Measurements from ENCODE around the gene CHAT.

The CHAT gene

GRCh38 chr10:49707585-49707984 is 93.7 kb downstream of the CHAT start:
- H3K4me1 ChIP-seq (ENCODE audit: low read length) = no peaks in the 10 kb centered on the region
- H3K9ac ChIP-seq (ENCODE audit: low read length) = no peak overlapping the region

GRCh38 chr10:49709934-49710333 is 96.1 kb downstream of the CHAT start:
- H3K27ac ChIP-seq (ENCODE audit: low read length) = no peak overlapping the region
- H3K36me3 ChIP-seq (replicated peaks; ENCODE audit: low read depth, low read length) = no peaks in the 10 kb centered on the region
- no peaks in the 10 kb centered on the region for H3K4me1 ChIP-seq (ENCODE audit: low read length)
- no peaks in the 10 kb centered on the region for H4K20me1 ChIP-seq (ENCODE audit: insufficient read depth, low read length)
- no peak overlapping the region for H2AFZ ChIP-seq (ENCODE audit: low read depth, low read length)
- H3K27me3 ChIP-seq (ENCODE audit: low read depth, low read length) = peaks cover 5% of the 10 kb centered on the region; the same call in 1 of the 2 replicates
- H3K79me2 ChIP-seq (ENCODE audit: low read length) = no peaks in the 10 kb centered on the region
- TF ChIP-seq CTCF (IDR thresholded peaks at IDR 0.05; ENCODE audit: low read depth, low read length) (no peak), EZH2phosphoT487 (IDR thresholded peaks at IDR 0.05; ENCODE audit: low read depth) (no peak)
- no peaks in the 10 kb centered on the region for H3K9me3 ChIP-seq (ENCODE audit: insufficient read depth, low read length)
- H3K4me2 ChIP-seq (ENCODE audit: low read length) = no peak overlapping the region
- no peak overlapping the region for H3K4me3 ChIP-seq (ENCODE audit: low read length)
- H3K9ac ChIP-seq (ENCODE audit: low read length) = no peak overlapping the region

More at GRCh38 chr10:49707585-49707984, 93.7 kb downstream of the CHAT start:
- Histone ChIP-seq H4K20me1 (ENCODE audit: insufficient read depth, low read length) (no peaks in the 10 kb centered on the region), H3K27me3 (ENCODE audit: low read depth, low read length) (peaks cover 5% of the 10 kb centered on the region; the same call in 1 of the 2 replicates), H3K27ac (ENCODE audit: low read length) (no peak overlapping the region), H3K4me2 (ENCODE audit: low read length) (no peak overlapping the region), H3K36me3 (replicated peaks; ENCODE audit: low read depth, low read length) (no peaks in the 10 kb centered on the region), H2AFZ (ENCODE audit: low read depth, low read length) (no peak overlapping the region), H3K9me3 (ENCODE audit: insufficient read depth, low read length) (no peaks in the 10 kb centered on the region), H3K4me3 (ENCODE audit: low read length) (no peak overlapping the region), H3K79me2 (ENCODE audit: low read length) (no peaks in the 10 kb centered on the region)
- no peak for TF ChIP-seq EZH2phosphoT487 (IDR thresholded peaks at IDR 0.05; ENCODE audit: low read depth)
- no peak for TF ChIP-seq CTCF (IDR thresholded peaks at IDR 0.05; ENCODE audit: low read depth, low read length)

- TF ChIP-seq EZH2phosphoT487 (IDR thresholded peaks at IDR 0.05; ENCODE audit: low read depth) (no peak), CTCF (IDR thresholded peaks at IDR 0.05; ENCODE audit: low read depth, low read length) (no peak)
- H3K36me3 ChIP-seq (replicated peaks; ENCODE audit: low read depth, low read length) = no peaks in the 10 kb centered on the region
- peaks cover 5% of the 10 kb centered on the region; the same call in 1 of the 2 replicates for H3K27me3 ChIP-seq (ENCODE audit: low read depth, low read length)
- no peak overlapping the region for H3K4me3 ChIP-seq (ENCODE audit: low read length)
- H4K20me1 ChIP-seq (ENCODE audit: insufficient read depth, low read length) = no peaks in the 10 kb centered on the region
- no peak overlapping the region for H3K9ac ChIP-seq (ENCODE audit: low read length)
- H2AFZ ChIP-seq (ENCODE audit: low read depth, low read length) = no peak overlapping the region
- H3K27ac ChIP-seq (ENCODE audit: low read length) = no peak overlapping the region
- no peaks in the 10 kb centered on the region for H3K9me3 ChIP-seq (ENCODE audit: insufficient read depth, low read length)
- no peaks in the 10 kb centered on the region for H3K4me1 ChIP-seq (ENCODE audit: low read length)
- H3K79me2 ChIP-seq (ENCODE audit: low read length) = no peaks in the 10 kb centered on the region
- no peak overlapping the region for H3K4me2 ChIP-seq (ENCODE audit: low read length)
Measured at GRCh38 chr10:49710966-49711365, 97.1 kb downstream of the CHAT start.

GRCh38 chr10:49711481-49711880 is 97.6 kb downstream of the CHAT start:
- H3K4me1 ChIP-seq (ENCODE audit: low read length) = no peaks in the 10 kb centered on the region
- H3K9me3 ChIP-seq (ENCODE audit: insufficient read depth, low read length) = no peaks in the 10 kb centered on the region
- H3K27ac ChIP-seq (ENCODE audit: low read length) = no peak overlapping the region
- no peak overlapping the region for H3K4me2 ChIP-seq (ENCODE audit: low read length)
- no peak for TF ChIP-seq EZH2phosphoT487 (IDR thresholded peaks at IDR 0.05; ENCODE audit: low read depth)
- TF ChIP-seq CTCF (IDR thresholded peaks at IDR 0.05; ENCODE audit: low read depth, low read length) = no peak
- H4K20me1 ChIP-seq (ENCODE audit: insufficient read depth, low read length) = no peaks in the 10 kb centered on the region
- no peak overlapping the region for H3K4me3 ChIP-seq (ENCODE audit: low read length)
- H3K79me2 ChIP-seq (ENCODE audit: low read length) = no peaks in the 10 kb centered on the region
- no peak overlapping the region for H3K9ac ChIP-seq (ENCODE audit: low read length)
- no peaks in the 10 kb centered on the region for H3K36me3 ChIP-seq (replicated peaks; ENCODE audit: low read depth, low read length)
- peaks cover 5% of the 10 kb centered on the region; the same call in 1 of the 2 replicates for H3K27me3 ChIP-seq (ENCODE audit: low read depth, low read length)
- no peak overlapping the region for H2AFZ ChIP-seq (ENCODE audit: low read depth, low read length)
